ENCODE data around the gene TTC3. TPM values are rescaled to one million over a fixed set of nuclear protein-coding genes. Genes with fewer than 3 reads are reported as not detected.

TTC3 gene
- total RNA-seq, 1 experiment from 2014 or later = 92.8 TPM

DNA sequence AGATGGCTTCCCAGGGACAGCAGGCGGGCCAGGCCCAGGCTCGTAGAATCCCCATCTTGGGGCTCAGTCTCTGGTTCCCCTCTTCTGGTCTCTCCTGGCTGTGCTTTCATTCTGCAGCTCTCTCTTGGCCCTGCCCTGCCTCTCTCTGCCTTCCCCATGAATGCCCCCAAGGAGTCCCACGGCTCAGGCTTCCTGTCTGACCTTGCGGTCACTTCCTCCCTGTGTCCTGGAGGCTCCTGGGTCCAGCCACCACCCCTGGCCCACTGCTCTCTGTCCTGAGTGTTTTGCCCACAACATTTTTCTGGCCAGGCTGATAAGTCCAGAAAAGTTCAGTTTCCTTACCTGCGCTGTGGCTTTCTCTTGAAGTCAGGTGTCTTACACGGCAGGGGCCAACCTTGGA lies 29.2 kb upstream of the TTC3 start:
- Histone ChIP-seq H3K4me1 (peaks cover 15% of the 10 kb centered on the region), H3K4me3 (ENCODE audit: low read depth, low read length) (no peak overlapping the region), H3K27me3 (replicated peaks; ENCODE audit: control insufficient read depth, insufficient read depth, low read length) (no peaks in the 10 kb centered on the region), H3K9me3 (no peaks in the 10 kb centered on the region), H3K36me3 (ENCODE audit: control insufficient read depth, insufficient read depth, low read length) (no peaks in the 10 kb centered on the region)
- no peak for DNase-seq
- peaks cover 8% of the 10 kb centered on the region for H3K4me1 Mint-ChIP-seq (ENCODE audit: low read depth, unreplicated experiment)
- no peak overlapping the region for H3K4me3 Mint-ChIP-seq (ENCODE audit: unreplicated experiment)
- H3K36me3 Mint-ChIP-seq (ENCODE audit: insufficient read depth, unreplicated experiment) = no peaks in the 10 kb centered on the region
- no peak overlapping the region for H3K27ac Mint-ChIP-seq (ENCODE audit: unreplicated experiment)
- CTCF ChIA-PET = no interaction called here
- TF ChIP-seq, protein P1, sequence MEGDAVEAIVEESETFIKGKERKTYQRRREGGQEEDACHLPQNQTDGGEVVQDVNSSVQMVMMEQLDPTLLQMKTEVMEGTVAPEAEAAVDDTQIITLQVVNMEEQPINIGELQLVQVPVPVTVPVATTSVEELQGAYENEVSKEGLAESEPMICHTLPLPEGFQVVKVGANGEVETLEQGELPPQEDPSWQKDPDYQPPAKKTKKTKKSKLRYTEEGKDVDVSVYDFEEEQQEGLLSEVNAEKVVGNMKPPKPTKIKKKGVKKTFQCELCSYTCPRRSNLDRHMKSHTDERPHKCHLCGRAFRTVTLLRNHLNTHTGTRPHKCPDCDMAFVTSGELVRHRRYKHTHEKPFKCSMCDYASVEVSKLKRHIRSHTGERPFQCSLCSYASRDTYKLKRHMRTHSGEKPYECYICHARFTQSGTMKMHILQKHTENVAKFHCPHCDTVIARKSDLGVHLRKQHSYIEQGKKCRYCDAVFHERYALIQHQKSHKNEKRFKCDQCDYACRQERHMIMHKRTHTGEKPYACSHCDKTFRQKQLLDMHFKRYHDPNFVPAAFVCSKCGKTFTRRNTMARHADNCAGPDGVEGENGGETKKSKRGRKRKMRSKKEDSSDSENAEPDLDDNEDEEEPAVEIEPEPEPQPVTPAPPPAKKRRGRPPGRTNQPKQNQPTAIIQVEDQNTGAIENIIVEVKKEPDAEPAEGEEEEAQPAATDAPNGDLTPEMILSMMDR (IDR thresholded peaks at IDR 0.05; ENCODE audit: insufficient read depth in 1 of 2, low read depth in 1 of 2, low read length in 1 of 2, severe bottlenecking in 1 of 2, unreplicated experiment in 1 of 2) = no peak
- no peaks in the 10 kb centered on the region for H3K27me3 Mint-ChIP-seq (ENCODE audit: insufficient read depth, unreplicated experiment)
- intact Hi-C loops (cut with micrococcal nuclease; ENCODE audit: unreplicated experiment) = no loop called here
- no peaks in the 10 kb centered on the region for H3K9me3 Mint-ChIP-seq (ENCODE audit: unreplicated experiment)
- POLR2A ChIA-PET = no interaction called here
- BruUV-seq (replicated peaks) = no TSS peak

DNA sequence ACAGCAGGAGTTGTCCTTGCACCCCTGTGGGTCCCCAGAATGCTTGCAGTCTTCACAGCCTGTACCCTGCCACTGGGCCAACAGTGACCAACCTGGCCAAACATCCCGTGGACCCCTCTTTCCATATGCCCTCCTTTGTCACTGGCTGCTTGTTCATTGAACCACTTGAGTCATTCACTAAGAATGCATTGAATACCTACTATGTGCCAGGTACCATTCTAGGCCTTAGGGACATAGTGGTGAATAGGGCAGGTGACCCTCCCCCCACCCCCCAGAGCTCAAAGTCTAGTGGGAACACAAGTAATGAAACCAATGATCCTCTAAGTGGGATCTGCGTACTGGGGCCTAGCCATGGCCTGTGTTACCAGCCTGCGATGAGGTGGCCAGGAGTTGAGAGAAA lies 28.4 kb upstream of the TTC3 start:
- BruUV-seq (replicated peaks) = no TSS peak
- peaks cover 8% of the 10 kb centered on the region for H3K4me1 Mint-ChIP-seq (ENCODE audit: low read depth, unreplicated experiment)

DNA sequence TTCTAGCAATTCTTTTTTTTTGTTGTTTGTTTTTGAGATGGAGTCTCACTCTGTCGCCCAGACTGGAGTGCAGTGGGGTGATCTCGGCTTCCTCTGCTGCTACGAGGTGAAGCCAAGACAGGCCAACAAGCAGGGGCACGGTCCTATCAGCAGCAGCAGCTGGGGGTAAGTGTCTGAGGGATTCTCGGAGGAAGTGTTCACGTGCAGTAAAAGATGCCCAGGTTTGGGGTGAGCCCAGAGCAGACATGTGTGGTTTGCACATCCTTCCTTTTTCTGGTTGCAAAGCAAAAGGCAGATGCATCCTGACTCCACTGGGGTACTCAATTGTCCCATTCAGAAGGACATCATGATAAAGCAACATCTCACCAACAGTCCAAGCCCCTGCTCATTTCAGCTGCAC lies 27.9 kb upstream of the TTC3 start:
- Histone ChIP-seq H3K27me3 (replicated peaks; ENCODE audit: control insufficient read depth, insufficient read depth, low read length) (no peaks in the 10 kb centered on the region), H3K4me1 (peaks cover 15% of the 10 kb centered on the region), H3K4me3 (ENCODE audit: low read depth, low read length) (no peak overlapping the region), H3K36me3 (ENCODE audit: control insufficient read depth, insufficient read depth, low read length) (no peaks in the 10 kb centered on the region), H3K9me3 (no peaks in the 10 kb centered on the region)
- Mint-ChIP-seq H3K9me3 (ENCODE audit: unreplicated experiment) (no peaks in the 10 kb centered on the region), H3K4me3 (ENCODE audit: unreplicated experiment) (no peak overlapping the region), H3K4me1 (ENCODE audit: low read depth, unreplicated experiment) (peaks cover 8% of the 10 kb centered on the region), H3K27ac (ENCODE audit: unreplicated experiment) (no peak overlapping the region), H3K27me3 (ENCODE audit: insufficient read depth, unreplicated experiment) (no peaks in the 10 kb centered on the region), H3K36me3 (ENCODE audit: insufficient read depth, unreplicated experiment) (no peaks in the 10 kb centered on the region)
- BruUV-seq (replicated peaks) = no TSS peak
- intact Hi-C loops (cut with micrococcal nuclease; ENCODE audit: unreplicated experiment) = no loop called here
- no peak for DNase-seq
- ChIA-PET CTCF (no interaction called here), POLR2A (no interaction called here)
- TF ChIP-seq, protein P1 (IDR thresholded peaks at IDR 0.05; ENCODE audit: insufficient read depth in 1 of 2, low read depth in 1 of 2, low read length in 1 of 2, severe bottlenecking in 1 of 2, unreplicated experiment in 1 of 2) = no peak

More for the DNA sequence above, 28.4 kb upstream of the TTC3 start:
- DNase-seq = no peak
- TF ChIP-seq, protein P1 (IDR thresholded peaks at IDR 0.05; ENCODE audit: insufficient read depth in 1 of 2, low read depth in 1 of 2, low read length in 1 of 2, severe bottlenecking in 1 of 2, unreplicated experiment in 1 of 2) = no peak
- H3K36me3 ChIP-seq (ENCODE audit: control insufficient read depth, insufficient read depth, low read length) = no peaks in the 10 kb centered on the region
- Mint-ChIP-seq H3K36me3 (ENCODE audit: insufficient read depth, unreplicated experiment) (no peaks in the 10 kb centered on the region), H3K27ac (ENCODE audit: unreplicated experiment) (no peak overlapping the region), H3K9me3 (ENCODE audit: unreplicated experiment) (no peaks in the 10 kb centered on the region), H3K27me3 (ENCODE audit: insufficient read depth, unreplicated experiment) (no peaks in the 10 kb centered on the region), H3K4me3 (ENCODE audit: unreplicated experiment) (no peak overlapping the region)
- ChIA-PET POLR2A (interaction anchor here (0.5 kb wide), 1 partner anchor 10 kb away, joined by 4 read pairs; no protein-coding TSS in a partner anchor), CTCF (interaction anchor here (0.6 kb wide), 1 partner anchor 10 kb away, joined by 5 read pairs; no protein-coding TSS in a partner anchor)
- H3K9me3 ChIP-seq = no peaks in the 10 kb centered on the region
- peaks cover 15% of the 10 kb centered on the region for H3K4me1 ChIP-seq
- no peaks in the 10 kb centered on the region for H3K27me3 ChIP-seq (replicated peaks; ENCODE audit: control insufficient read depth, insufficient read depth, low read length)
- H3K4me3 ChIP-seq (ENCODE audit: low read depth, low read length) = no peak overlapping the region
- intact Hi-C loops (cut with micrococcal nuclease; ENCODE audit: unreplicated experiment) = no loop called here

Measured in Caco-2 (cell line).